SH-SY5Y (cell line): ENCODE data around the gene RARB.

Source experiments
- GATA2 ChIP-seq: IDR thresholded peaks from 2 replicates; pipeline ENCODE4 v1.6.1; 2011; ENCODE audit warnings: mild to moderate bottlenecking, low read depth, low read length
- GATA3 ChIP-seq: IDR thresholded peaks from 2 replicates; pipeline ENCODE4 v1.6.1; 2011; ENCODE audit warnings: low read depth, mild to moderate bottlenecking, low read length, moderate library complexity

RARB gene

DNA sequence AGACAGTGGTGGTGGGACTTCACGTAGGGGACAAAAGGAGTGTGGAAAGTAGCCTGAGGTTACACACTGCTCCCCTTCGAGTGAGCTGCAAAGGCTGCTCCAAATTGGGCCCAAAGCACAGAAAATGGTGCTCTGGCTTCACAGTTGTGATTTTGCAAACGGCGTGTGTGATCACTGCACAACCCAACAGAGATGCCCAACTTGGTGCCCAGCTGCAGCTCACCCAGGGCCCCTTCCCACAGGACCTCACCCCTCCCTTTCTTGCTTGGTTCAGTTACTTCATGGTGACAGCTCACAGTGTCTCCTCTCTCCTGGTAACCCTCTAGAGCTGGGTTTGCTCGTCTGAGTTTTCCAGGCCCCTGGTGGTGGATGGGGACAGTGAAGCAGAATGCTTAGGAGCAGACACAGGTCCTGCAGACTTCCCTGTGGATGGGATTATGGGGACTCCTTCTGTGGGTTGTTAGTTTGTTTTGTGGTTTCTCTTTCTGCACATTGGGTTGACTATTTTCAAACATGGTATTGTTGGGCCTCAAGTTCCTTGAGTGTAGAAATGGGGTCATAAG is 138.4 kb downstream of the RARB start:
- TF ChIP-seq GATA3 (no peak), GATA2 (no peak)

DNA sequence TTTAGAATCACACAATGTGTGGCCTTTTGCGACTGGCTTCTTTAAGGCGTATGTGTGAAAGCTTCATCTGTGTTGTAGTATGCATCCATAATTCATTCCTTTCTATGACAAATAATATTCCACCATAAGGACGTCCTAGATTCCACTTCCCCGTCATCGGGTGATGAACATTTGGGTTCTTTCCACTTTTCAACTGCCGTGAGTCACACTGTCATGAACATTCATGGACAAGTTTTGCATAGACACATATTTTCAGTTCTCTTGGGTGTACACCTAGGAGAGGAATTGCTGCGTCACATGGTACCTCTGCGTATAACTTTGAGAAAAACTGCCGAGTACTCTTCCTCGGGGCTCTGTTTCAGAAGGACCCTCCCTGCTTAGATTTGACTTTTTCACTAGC is 139.3 kb downstream of the RARB start:
- no peak for TF ChIP-seq GATA3
- no peak for TF ChIP-seq GATA2

DNA sequence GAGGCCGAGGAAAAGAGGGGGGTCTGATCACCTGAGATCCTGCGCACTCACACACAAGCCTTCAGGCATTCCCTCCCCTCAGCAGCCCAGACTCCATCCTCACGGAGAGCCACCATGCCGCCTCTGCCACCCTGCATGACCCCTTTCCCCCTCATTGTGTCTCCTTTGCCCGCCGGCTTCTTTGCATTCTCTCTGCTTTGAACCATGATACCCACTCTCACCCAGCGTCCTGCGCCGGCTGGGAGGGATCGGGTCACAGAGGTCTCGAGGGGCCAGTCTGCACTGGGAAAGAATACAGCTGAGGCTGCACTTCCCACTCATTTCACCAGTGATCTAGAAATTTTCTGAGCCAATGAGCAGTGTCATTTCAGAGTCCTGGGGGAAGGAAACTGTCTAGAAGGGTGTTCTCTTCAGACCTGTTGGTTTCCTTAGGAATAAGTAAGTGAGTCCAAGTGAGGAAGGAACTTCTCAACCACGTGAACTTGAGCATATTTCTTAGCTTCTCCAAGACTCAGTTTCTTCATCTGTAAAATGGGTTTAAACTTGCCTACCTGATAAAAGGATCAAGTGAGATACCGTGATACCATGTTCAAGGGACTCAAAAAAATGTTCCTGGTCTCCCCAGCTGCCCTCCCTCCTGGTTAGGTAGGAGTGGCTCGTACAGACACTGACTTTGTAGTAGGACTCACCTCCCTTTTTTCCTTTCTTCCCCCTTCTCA is 139.9 kb downstream of the RARB start:
- TF ChIP-seq GATA3 (no peak), GATA2 (no peak)

DNA sequence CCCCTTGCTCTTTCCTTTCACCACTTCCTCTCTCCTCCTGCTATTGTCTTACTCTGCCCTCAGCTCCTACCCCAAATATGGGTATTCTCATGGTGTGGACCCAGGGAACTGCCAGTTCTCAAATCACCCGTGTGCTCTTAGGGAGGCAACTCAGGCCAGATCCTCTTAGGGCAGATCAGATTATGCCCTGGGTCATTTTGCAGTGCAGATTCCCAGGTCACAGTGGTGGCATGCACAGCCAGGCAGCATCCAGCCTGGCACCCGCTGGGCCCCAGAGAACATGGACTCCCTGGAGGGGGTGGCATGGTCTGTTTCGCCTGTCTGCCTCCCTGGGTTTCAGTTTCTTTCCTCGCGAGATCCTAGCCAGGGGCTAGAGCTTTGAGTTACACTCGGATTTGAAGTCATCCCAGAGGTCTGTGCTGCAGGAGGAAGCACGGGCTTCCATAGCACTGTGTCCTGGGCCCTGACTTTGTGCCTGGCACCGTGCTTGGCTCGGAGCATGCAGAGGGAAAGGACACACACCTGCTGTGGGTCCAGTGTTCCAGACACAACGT is 140.5 kb downstream of the RARB start:
- no peak for TF ChIP-seq GATA3
- no peak for TF ChIP-seq GATA2

DNA sequence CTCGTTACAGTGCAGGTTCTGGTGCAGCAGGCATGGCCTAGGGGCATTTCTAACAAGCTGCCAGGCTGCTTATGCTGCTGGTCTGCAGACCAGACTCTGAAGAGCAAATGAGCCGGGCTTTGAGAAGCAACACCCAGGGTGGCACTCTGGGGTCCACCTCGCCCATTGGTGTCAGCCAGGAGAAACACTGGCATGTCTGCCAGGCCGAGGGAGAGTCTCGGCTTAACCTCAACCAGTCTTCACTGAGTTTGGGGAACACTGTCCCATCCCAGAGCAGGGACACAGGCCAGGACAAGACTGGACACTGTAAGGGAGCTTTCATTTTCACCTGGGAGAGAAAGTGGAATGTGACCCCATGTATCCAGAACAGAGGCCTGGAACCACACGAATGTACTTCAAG is 143.2 kb downstream of the RARB start:
- TF ChIP-seq GATA2 (no peak), GATA3 (no peak)

DNA sequence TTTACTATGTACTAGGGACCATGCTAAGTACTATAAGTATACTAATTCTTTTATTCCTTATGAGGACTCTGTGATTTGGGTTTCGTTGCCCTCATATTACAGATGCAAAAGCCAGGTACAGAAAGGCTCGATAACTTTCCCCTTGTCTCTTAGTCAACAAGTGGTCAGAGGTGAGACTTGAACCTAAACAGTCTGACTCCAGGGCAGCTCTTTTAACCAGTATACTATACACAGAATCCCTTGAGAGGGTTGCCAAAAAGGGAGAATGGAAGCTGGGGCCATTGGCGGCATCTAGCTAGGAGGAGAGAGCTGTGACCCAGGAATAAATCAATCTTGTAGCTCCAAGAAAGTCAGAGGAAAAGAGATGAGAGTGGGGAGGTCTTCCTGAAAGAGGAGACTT is 144.3 kb downstream of the RARB start:
- TF ChIP-seq GATA2 (no peak), GATA3 (no peak)

DNA sequence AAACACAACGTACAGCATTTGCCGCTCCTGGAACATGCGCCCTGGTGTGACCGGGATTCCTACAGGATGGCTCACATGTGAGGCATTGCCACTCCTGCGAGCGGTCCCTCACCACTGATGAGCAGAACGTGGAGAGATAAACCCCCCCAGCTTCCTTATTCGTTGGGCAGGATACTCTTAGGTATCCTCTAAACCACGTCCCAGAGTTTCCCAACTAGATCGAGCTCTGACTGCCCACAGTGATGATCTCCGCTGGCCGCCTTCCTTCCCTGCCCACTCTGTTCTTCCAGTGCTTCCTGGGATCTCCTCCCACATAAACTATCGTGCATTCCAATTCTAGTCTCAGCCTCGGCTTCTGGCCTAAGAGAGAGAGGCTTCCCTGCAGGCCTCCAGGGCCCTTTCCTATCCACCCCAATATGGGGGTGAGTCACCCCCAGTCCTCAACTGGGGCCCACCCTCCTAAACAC is 144.9 kb downstream of the RARB start:
- TF ChIP-seq GATA3 (no peak), GATA2 (no peak)

DNA sequence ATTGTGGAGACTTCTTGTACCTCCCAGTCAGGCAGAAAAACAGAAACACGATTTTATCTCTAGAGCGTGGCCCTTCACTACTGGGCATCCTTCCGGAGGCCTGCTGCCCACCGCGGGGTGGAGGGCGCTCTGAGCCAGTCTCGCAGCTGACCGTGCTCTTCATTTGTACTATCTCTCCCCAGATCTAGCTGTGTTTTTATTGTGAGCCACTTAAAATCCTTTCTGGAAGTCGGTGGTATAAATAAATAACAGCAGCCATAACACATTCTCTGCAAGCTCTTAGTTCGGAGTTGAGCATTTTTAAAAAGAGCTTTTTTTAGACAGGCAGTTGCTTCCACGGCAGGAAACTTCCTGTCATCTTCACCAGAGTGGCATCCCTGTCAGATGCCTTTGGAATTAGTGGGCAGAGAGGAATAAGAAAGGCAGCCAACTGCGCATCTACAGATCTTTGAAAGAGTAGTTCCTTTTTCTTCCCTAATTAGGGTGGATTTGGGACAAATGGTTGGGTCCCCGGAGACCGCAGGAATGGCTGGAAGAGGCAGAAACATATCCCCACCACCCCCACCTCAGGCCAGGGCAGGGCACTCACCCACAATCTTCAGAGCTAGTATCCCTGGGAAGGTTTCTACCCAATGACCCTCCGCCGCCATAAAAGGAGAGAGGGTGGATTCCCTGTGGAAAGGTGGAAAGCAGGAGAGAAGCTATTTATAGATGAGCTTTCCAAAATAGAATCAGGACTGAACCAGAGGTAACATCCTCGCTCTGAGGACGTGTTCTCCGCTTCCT is 145.5 kb downstream of the RARB start:
- TF ChIP-seq GATA3 = peak; percentile 84
- peak; percentile 96 for TF ChIP-seq GATA2

DNA sequence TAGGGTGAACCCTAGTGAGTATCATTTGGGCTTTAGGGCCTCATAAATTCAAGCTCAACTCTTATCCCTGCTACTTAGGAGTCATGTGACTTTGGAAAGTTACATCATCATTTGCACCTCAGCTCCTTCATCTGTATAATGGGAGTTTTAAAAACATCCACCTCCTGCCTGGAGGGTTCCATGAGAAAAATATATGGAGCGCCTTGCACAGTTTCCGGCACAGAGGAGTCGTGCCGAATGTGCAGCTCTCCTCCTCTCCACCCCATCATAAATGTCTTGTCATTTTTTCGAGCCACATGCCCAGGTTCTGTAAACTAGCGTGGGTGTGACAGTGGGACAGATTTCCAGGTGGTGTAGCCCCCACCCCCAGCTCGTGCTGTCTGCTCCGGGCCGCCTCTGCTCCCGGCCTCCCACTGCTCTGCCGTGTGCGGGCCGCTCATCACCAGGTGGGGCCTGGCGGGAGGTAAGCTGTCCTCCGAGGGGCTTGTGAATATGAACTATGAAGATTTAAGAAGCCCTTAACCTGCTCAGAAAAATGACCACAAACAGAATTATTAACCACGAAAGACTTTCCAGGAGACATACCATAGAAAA is 146.2 kb downstream of the RARB start:
- no peak for TF ChIP-seq GATA3
- TF ChIP-seq GATA2 = no peak

DNA sequence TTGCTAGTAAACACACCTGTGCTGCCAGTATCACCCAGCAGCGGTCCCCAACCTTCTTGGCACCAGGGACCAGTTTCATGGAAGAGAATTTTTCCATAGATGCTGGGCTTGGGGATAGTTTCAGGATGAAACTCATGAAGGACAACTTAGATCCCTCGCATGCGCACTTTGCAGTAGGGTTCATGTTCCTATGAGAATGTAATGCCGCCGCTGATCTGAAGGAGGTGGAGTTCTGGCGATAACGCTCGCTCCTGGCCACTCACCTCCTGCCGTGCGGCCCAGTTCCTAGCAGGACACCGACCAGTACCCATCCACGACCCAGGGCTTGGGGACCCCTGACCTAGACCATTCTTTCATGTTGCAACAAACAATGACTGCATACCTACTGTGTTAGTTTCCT is 146.9 kb downstream of the RARB start:
- TF ChIP-seq GATA2 (no peak), GATA3 (no peak)

DNA sequence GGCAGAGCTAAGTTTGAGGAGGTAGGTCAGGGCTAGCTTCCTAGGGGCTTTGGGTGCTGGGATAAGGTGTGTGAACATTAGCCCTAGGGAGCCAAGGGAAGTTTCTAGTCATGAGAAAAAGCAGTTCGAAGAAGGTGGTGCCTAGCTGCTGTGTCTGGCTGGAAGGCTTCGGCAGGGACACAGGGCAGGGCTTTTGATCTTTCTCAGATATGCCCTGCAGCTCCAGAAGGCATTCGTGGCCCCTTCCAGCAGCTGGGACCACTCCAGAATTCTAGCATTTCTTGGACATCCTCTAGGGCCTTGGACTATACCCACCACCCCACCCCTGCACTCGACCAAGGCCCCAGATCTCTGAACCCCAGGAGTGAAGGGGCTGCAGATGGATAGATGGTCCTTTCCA is 148.1 kb downstream of the RARB start:
- TF ChIP-seq GATA3 = no peak

DNA sequence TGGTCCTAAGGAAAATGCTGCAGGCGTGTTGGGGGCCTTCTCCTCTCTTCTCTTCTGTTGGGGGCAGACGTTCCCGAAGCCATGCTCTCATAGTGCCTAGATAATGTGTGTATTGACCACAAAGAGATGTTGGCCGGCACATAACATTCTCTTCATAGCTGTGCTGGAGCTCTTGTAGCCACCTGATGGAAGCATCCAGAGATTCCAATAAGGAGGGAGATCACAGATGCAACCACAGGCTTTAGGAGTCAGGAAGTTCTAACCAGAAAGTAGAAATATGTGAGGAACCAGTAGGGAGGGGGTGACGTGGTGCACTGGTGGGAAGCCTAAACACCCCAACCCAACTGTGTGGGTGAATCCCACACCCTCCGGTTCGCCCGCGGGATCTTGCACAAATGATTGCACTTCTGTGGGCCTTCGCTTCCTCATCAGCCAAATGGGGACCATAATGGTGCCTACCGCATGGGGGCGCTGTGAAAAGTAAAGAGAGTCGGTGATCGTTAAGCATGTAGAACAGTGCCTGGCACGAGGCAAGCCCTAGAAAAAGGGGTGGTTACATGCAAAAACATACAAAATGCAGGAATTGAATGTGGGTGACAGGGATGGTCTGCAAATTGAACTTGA is 148.9 kb downstream of the RARB start:
- no peak for TF ChIP-seq GATA2
- no peak for TF ChIP-seq GATA3

DNA sequence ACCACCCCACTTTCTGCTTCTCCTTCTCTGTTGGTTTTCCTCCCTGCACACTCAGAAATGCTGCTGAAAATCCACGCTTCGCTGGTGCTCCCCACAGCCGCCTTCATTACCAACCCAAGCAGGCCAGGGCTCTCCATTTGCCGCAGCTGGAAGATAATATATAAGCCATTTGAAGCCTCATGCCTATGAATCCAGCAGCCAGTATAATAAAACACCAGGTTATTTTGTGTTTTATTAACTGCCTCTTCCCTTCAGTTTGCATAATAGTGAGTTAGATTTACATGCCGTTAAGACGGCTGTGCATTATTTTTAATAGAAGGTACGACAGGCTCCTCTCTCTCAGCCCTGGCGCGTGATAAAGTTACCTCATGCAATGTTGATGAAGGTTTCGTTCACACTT is 150.0 kb downstream of the RARB start:
- TF ChIP-seq GATA3 (no peak), GATA2 (no peak)

DNA sequence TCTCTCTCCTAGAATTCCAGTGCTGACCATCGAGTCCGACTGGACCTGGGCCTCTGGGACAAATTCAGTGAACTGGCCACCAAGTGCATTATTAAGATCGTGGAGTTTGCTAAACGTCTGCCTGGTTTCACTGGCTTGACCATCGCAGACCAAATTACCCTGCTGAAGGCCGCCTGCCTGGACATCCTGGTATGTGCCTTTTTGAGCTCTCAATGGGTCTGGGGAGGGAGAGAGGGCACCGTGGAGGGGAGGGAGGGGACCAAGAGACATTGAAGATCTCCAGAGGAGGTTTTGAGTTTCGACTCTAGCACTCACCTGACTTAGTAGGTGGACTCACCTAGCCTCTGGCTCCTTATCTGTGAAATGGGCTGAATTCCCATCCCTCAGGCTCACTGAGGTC is 152.5 kb downstream of the RARB start:
- TF ChIP-seq GATA2 = no peak
- TF ChIP-seq GATA3 = no peak
